GM19468 (cell line): Measurements from ENCODE around the gene NARS2.
A peak's percentile ranks its signal among the peaks of the same experiment; 100 is the strongest.

Source experiments
- ATAC-seq: cut with Tn5 transposase; IDR thresholded peaks from one replicate; pipeline ENCODE4 v1.9.1; 2021; ENCODE audit warnings: mild to moderate bottlenecking, moderate library complexity, moderate number of reproducible peaks; ENCODE audit not compliant: unreplicated experiment; ENCODE audit errors: extremely low read depth

The NARS2 gene

GRCh38 chr11:78420255-78420764 is 154.4 kb downstream of the NARS2 start:
- ATAC-seq = no peak

- ATAC-seq = no peak
Observed at GRCh38 chr11:78419327-78419726, 155.3 kb downstream of the NARS2 start.

GRCh38 chr11:78418584-78419211 is 156.0 kb downstream of the NARS2 start:
- ATAC-seq = no peak

GRCh38 chr11:78417888-78418583 is 156.6 kb downstream of the NARS2 start:
- peak; percentile 23 for ATAC-seq

- no peak for ATAC-seq
Observed at GRCh38 chr11:78417175-78417887, 157.3 kb downstream of the NARS2 start, which contains the start of gene GAB2. TSS of gene GAB2 (minus strand) at chr11:78417820. CDS start at chr11:78417720, 100 bp downstream.

GRCh38 chr11:78416285-78417174 is 158.1 kb downstream of the NARS2 start:
- ATAC-seq = peak; percentile 19

- no peak for ATAC-seq
Observed at GRCh38 chr11:78415338-78415737, 159.3 kb downstream of the NARS2 start.

GRCh38 chr11:78414321-78415051 is 160.2 kb downstream of the NARS2 start:
- ATAC-seq = no peak

GRCh38 chr11:78408619-78409018 is 166.0 kb downstream of the NARS2 start:
- ATAC-seq = no peak

GRCh38 chr11:78406568-78407196 is 168.0 kb downstream of the NARS2 start:
- no peak for ATAC-seq

- ATAC-seq = no peak
Observed at GRCh38 chr11:78405805-78406204, 168.9 kb downstream of the NARS2 start.

- no peak for ATAC-seq
Observed at GRCh38 chr11:78403781-78404180, 170.9 kb downstream of the NARS2 start.

- no peak for ATAC-seq
Observed at GRCh38 chr11:78402847-78403246, 171.8 kb downstream of the NARS2 start.

GRCh38 chr11:78400702-78401101 is 174.0 kb downstream of the NARS2 start:
- ATAC-seq = no peak

GRCh38 chr11:78400116-78400515 is 174.5 kb downstream of the NARS2 start:
- no peak for ATAC-seq

- no peak for ATAC-seq
Observed at GRCh38 chr11:78399136-78399535, 175.5 kb downstream of the NARS2 start.

- ATAC-seq = no peak
Observed at GRCh38 chr11:78398715-78399114, 175.9 kb downstream of the NARS2 start.

- ATAC-seq = peak; percentile 58
Observed at GRCh38 chr11:78397398-78397797, 177.3 kb downstream of the NARS2 start.

- no peak for ATAC-seq
Observed at GRCh38 chr11:78395597-78395996, 179.1 kb downstream of the NARS2 start.
